Frontal cortex (tissue), 4 donors: Measurements from ENCODE around the gene TCEAL8. TPM values are rescaled to one million over a fixed set of nuclear protein-coding genes. Genes with fewer than 3 reads are reported as not detected.

Source experiments
- DNase-seq, 2 donors: peaks; one replicate each; pipeline ENCODE4 v3.0.0; 2012; ENCODE audit warnings: low spot score in 2 of 2
- FAIRE-seq: peaks from 2 replicates; lab custom pipeline; 2012; peaks lifted over from hg19 to GRCh38; lab: Jason Lieb, UNC
- total RNA-seq: library from RNA; depleted of rRNA; stranded (reverse); fragments of >200 nt; gene quantifications from one replicate; pipeline ENCODE4 v1.2.3, GENCODE V29; 2014
- donor health status: control.
- donor health status: control.
- donor health status: control.

The TCEAL8 gene
- total RNA-seq, 1 donor from 2014 or later = 106 TPM

- no peak for DNase-seq
- FAIRE-seq = no peak
These were observed 34.2 kb downstream of the TCEAL8 start for GRCh38 chrX:103220511-103221323.

DNA sequence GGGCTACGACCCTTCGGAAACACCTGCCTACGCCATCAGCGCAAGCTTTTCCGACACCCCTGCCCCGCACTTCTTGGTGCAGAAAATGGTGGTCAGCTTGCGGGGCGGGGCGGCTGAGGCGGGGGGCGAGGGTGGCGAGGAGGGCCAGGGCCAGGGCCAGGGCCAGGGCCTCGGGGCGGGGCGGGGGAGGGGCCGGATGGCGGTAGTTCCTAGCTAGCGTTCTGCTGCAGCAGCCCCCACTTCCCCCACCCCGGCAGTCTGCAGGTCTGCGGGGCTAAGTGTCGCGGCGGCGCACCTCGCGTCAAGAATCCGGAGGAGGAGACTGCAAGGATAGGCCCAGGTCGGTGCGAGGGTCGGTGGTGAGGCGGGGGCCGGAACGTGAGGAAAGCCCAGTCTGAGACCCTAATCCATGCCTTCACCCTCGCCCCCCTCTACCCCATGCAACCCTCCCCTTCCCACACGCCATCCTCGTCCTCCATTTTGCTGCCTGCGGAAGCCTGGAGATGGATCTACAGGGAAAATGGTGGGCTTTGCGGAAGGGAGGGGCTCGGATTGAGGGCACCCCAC is 39.4 kb downstream of the TCEAL8 start:
- DNase-seq (no peak), FAIRE-seq (no peak)

GRCh38 chrX:103214870-103215424 is 40.0 kb downstream of the TCEAL8 start, which contains the start of gene BEX4:
BEX4 (plus strand) TSS chrX:103215108; CDS start chrX:103216154, 1,046 bp downstream.
- FAIRE-seq (no peak), DNase-seq (peak; percentile 80 to 84)

GRCh38 chrX:103212749-103213457 is 42.1 kb downstream of the TCEAL8 start:
- FAIRE-seq (no peak), DNase-seq (no peak)

DNA sequence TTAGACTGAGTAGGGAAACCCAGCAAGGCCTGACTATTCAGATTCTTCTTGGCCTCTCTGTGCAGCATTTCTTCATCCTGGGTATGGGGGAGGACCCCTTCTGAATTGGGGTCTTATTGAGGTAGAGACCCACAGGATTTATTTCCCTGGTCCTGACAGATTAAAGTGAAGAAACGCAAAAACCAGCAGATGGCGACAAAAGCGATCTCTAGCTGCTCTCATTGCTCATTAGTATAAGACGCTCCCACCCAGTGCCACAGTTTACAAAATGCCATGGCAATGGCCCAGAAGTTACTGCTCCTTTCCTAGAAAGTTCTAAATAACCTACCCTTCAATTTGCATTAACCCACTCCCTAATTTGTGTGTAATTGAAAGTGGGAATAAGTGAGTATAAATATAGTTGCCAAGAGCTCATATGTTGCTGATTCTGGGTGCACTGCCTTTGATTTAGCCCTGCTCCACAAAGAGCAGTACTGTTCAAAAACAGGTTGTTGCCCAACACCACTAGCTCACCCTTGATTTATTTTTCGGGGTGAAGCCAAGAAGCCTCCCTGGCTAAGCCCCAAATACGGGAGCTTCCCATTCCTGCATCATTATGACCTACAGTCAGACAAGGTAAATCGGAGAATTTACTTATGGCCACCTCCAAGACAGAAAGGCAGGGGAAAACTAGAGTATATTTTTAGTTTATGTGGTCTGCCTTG is 43.8 kb downstream of the TCEAL8 start:
- DNase-seq = no peak
- FAIRE-seq = no peak

- DNase-seq (no peak), FAIRE-seq (no peak)
These were observed 44.9 kb downstream of the TCEAL8 start for GRCh38 chrX:103210056-103210455.

Other genes with a start within 250 kb of the TCEAL8 start
- 127 TPM for gene BEX1, start 191.0 kb downstream of the TCEAL8 start, total RNA-seq
- gene NXF3, start 162.0 kb downstream of the TCEAL8 start, total RNA-seq = not detected
- 110 TPM for gene BEX4, start 40.0 kb downstream of the TCEAL8 start, total RNA-seq
- 6.9 TPM for gene TCEAL5, start 21.6 kb upstream of the TCEAL8 start, total RNA-seq
- 110 TPM for gene BEX2, start 55.8 kb upstream of the TCEAL8 start, total RNA-seq
- 107 TPM for gene TCEAL7, start 75.1 kb upstream of the TCEAL8 start, total RNA-seq
- 27.7 TPM for gene TCEAL9, start 101.4 kb upstream of the TCEAL8 start, total RNA-seq
- 179 TPM for gene BEX3, start 121.4 kb upstream of the TCEAL8 start, total RNA-seq